Activated naive CD8-positive, alpha-beta T cell treated with anti-CD3 and anti-CD28 coated beads, Interleukin-2, amount 10 ng/mL, durations not matched to agents 7 days and 5 days (primary cell): ENCODE results near the gene GLTP. TPM values are rescaled to one million over a fixed set of nuclear protein-coding genes. Genes with fewer than 3 reads are reported as not detected.

Experiments used
- microRNA-seq: library from miRNA; unstranded; fragments of <30 nt; microRNA quantifications from one replicate; pipeline ENCODE4 v1.2.0, GENCODE V29; 2022
- total RNA-seq, 2 experiments: library from RNA; stranded (reverse); gene quantifications; one replicate each; pipeline ENCODE4 v1.2.3, GENCODE V29; 2021

Gene GLTP
- total RNA-seq, 2 experiments from 2014 or later, result 18.3 to 20.2 TPM

Small RNAs within 50 kb of the gene (microRNA-seq; reads per million reads assigned to microRNA genes)
- not detected for gene MIR4497

Other genes starting within 250 kb of the GLTP start
- gene FAM222A, start 166.7 kb downstream of the GLTP start, total RNA-seq, result 1 to 10 TPM in 1 of 2 experiments, under 1 TPM in 1; 0.96 to 1.1 TPM
- not detected for gene TRPV4, start 47.1 kb downstream of the GLTP start, total RNA-seq
- 10 to 100 TPM; 34.4 to 37.2 TPM for gene TCHP, start 19.7 kb upstream of the GLTP start, total RNA-seq
- gene GIT2, start 115.8 kb upstream of the GLTP start, total RNA-seq, result 100 to 1,000 TPM; 101 to 103 TPM
- 10 to 100 TPM; 85.8 to 88.8 TPM for gene ANKRD13A, start 118.9 kb upstream of the GLTP start, total RNA-seq
- gene C12orf76, start 168.0 kb upstream of the GLTP start, total RNA-seq, result 10 to 100 TPM; 22.1 to 23.2 TPM
- gene IFT81, start 243.8 kb upstream of the GLTP start, total RNA-seq, result 1 to 10 TPM; 1.7 to 2.4 TPM